Heart left ventricle (tissue), 13 donors: ENCODE measurements around the gene ALK.

Source experiments
- CTCF ChIP-seq, 12 donors: fragments of 200-600 bp; sonication (generic) in 4 of 12; IDR thresholded peaks; one replicate each; pipeline versions ENCODE4 v1.5.0 to v1.8.0; 2018 to 2022; ENCODE audit warnings: antibody characterized with exemption in 12 of 12, mild to moderate bottlenecking in 5 of 12
- POLR2A ChIP-seq, 2 donors: fragments of 450-650 bp; IDR thresholded peaks; one replicate each; pipeline ENCODE4 v1.6.1; 2017; ENCODE audit warnings: antibody characterized with exemption in 2 of 2, mild to moderate bottlenecking in 2 of 2, moderate library complexity in 2 of 2
- donor health status: ischemic (EF 13 %, LVEDD 7.1; RV severe dilation, severe dysfunction).
- donor health status: DM: no; HTN: yes; CAD: no.
- donor health status: DM: no; HTN: no; CAD: no.
- donor health status: ischemic (EF 25% LVEDD 6.9; RV normal size, moderate dysfunction).
- donor health status: ischemic (EF 25% LVEDD 5.7; RV mildly dilated, moderate dysfunction).
- donor health status: ischemic (EF 35%, LVEDD 5.7; RV mildly dilated, moderate dysfunction).
- donor health status: nonischemic (EF 11% LVEDD 7.7; RV severe dilation, severe dysfunction).
- donor health status: DM: yes; HTN: yes; CAD: no.
- donor health status: PGD.
- donor health status: ischemic (EF 29% LVEDD 5.4; RV normal size, mild dysfunction).
- donor health status: nonischemic (EF 23%, LVEDD 6.1; RV moderate dilation, normal function).

- TF ChIP-seq POLR2A (IDR thresholded peaks at IDR 0.05): no peak
- no peak for TF ChIP-seq CTCF (IDR thresholded peaks at IDR 0.05)
Measured at GRCh38 chr2:29390136-29390535, 531.2 kb downstream of the ALK start.
